ENCODE data around the gene RHBDL2. TPM values are rescaled to one million over a fixed set of nuclear protein-coding genes. Genes with fewer than 3 reads are reported as not detected.
"Not testable (repeated sequence)": the region's sequence is repeated elsewhere in the genome, so short reads cannot be mapped to it uniquely, and the experiment has no call there.

The RHBDL2 gene
- total RNA-seq, 1 donor from 2014 or later: not detected

DNA sequence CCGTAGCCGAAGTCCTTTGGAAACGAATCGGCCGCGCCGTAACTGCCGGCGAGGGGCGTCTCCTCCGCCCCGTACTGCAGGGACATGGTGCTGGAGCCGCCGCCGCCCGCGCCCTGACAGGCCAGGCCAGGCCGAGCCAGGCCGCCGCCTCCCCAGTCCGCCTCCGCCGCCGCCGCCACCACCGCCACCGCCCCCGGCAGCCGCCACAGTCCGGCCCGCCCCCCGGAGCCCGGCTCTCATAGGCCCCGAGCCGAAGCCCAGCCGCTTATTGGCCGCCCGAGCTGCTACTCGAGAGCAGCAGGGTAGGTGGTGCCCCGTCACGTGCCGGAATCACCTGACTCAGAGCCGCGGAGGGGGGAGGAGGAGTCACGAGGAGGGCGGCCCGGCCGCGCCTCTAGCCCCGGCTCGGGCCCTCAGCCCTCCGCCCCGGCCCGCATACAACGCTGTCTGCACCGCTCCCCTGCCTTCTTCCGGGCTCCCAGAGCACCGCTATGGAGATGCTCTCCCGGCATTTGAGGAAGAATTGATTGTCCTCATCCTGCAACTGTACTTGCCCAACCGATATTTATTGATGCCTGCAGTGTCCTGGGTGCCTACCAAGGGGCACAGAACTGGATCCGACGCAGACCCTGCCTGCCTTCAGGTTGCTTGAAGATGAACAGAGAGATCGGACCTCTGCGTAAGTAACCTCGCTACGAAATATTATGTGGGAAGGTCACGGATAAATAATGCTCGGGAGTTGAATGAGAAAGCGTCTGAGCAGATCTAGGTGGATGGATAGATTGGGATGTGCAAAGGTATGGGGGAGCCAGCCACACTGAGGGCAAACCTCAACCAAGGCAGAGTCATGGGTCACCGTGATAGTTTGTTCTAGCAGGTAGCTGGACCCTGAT, 81.8 kb downstream of the RHBDL2 start, which contains the start of gene RRAGC:
Gene RRAGC (minus strand): TSS at position 212 of the 893 bp plus-strand sequence. CDS start 126 bp downstream, at position 86.
- Histone ChIP-seq H3K27ac (replicated peaks) (peak within 1 kb of the TSS; percentile 94), H3K27me3 (ENCODE audit: low read depth) (no peaks in the 10 kb centered on the region), H3K4me3 (peak within 1 kb of the TSS; percentile 95), H3K4me1 (peaks cover 94% of the 10 kb centered on the region), H3K9me3 (replicated peaks) (no peaks in the 10 kb centered on the region), H3K36me3 (peaks cover 21% of the 10 kb centered on the region)
- DNase-seq: peak; percentile 100
- TF ChIP-seq, protein P1, sequence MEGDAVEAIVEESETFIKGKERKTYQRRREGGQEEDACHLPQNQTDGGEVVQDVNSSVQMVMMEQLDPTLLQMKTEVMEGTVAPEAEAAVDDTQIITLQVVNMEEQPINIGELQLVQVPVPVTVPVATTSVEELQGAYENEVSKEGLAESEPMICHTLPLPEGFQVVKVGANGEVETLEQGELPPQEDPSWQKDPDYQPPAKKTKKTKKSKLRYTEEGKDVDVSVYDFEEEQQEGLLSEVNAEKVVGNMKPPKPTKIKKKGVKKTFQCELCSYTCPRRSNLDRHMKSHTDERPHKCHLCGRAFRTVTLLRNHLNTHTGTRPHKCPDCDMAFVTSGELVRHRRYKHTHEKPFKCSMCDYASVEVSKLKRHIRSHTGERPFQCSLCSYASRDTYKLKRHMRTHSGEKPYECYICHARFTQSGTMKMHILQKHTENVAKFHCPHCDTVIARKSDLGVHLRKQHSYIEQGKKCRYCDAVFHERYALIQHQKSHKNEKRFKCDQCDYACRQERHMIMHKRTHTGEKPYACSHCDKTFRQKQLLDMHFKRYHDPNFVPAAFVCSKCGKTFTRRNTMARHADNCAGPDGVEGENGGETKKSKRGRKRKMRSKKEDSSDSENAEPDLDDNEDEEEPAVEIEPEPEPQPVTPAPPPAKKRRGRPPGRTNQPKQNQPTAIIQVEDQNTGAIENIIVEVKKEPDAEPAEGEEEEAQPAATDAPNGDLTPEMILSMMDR (IDR thresholded peaks at IDR 0.05; ENCODE audit: borderline replicate concordance): no peak
- intact Hi-C loops (cut with micrococcal nuclease): no loop called here

DNA sequence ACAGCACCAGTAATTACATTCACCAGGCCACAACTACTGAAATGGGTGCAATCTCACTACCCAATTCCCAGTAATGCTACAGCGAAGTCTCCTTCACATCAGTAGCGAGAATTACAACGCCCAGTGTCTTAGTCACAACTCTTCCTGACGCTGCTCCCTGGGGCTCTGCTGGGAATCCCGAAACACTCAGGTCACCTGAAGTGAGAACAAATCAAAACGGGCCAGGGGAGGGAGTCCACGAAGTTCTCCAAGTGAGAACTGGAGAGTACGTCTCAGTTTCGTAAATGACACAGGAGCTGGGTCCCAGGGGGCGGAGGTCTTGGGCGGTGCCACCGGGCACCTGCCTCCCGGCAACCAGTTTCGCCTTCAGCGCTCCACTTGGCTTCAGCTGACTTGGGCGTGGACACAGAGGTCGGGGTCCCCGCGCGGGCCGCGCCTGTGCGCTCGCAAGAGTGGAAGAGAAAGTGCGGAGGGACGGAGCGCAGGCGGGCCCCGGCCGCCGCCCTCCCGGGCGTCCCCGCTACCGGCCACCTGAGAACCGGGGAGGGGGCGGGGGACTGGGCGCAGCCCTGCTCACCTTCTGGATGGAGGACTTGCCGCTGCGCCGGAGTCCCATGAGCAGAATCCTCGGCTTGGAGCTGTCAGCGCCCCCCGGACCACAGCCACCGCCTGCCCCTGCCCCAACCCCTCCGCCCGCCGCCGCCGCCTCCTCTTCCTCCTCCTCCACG, 82.6 kb downstream of the RHBDL2 start:
- TF ChIP-seq, protein P1 (IDR thresholded peaks at IDR 0.05; ENCODE audit: borderline replicate concordance): no peak
- Histone ChIP-seq H3K36me3 (peaks cover 29% of the 10 kb centered on the region), H3K27ac (replicated peaks) (peak overlapping the region; percentile 94), H3K27me3 (ENCODE audit: low read depth) (no peaks in the 10 kb centered on the region), H3K9me3 (replicated peaks) (no peaks in the 10 kb centered on the region), H3K4me3 (peak overlapping the region; percentile 95), H3K4me1 (peaks cover 86% of the 10 kb centered on the region)
- DNase-seq: peak; percentile 52
- intact Hi-C loops (cut with micrococcal nuclease): no loop called here

DNA sequence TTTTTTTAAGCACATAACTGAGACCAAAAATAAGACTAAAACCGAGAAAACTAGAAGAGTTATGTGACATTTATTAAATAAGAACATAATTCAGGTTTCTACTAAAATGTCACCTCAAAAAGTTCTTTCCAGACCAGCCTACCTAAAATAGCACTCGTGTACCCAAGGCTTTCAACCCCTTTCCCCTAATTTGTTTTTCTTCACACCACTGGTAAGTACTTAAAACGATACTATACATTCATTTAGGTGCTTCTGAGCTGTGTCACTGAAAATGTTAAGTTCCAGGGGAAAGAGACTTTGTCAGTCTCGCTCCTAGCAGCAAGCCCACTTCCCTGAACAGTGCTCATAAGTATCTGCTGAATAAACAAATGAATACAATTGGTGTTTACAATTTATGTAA, 88.8 kb downstream of the RHBDL2 start:
- Histone ChIP-seq H3K4me1 (peaks cover 27% of the 10 kb centered on the region), H3K27me3 (ENCODE audit: low read depth) (no peaks in the 10 kb centered on the region), H3K27ac (replicated peaks) (no peak overlapping the region), H3K36me3 (peaks cover 78% of the 10 kb centered on the region), H3K4me3 (no peak overlapping the region), H3K9me3 (replicated peaks) (no peaks in the 10 kb centered on the region)
- intact Hi-C loops (cut with micrococcal nuclease): no loop called here
- TF ChIP-seq, protein P1 (IDR thresholded peaks at IDR 0.05; ENCODE audit: borderline replicate concordance): no peak
- DNase-seq: no peak

DNA sequence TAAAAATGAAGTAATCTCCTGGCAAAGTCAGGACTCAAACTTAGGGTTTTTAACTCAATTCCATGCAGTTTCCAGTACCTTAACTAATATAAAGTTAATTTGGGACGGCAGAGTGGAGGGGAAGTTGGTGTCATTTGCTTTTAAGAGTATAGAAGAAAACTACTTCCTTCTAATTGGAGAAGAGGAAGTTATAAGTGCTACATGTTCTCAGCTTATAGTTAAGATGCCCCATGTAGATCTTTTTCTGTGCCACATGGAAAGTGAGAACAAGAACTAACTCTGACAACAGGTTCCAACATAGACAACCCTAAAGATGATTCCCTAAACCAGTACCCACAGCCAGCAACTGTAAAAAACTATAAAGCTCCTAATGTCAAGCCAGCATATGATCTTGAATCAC, 93.6 kb downstream of the RHBDL2 start:
- H3K27ac ChIP-seq (replicated peaks): no peak overlapping the region
- intact Hi-C loops (cut with micrococcal nuclease): no loop called here

DNA sequence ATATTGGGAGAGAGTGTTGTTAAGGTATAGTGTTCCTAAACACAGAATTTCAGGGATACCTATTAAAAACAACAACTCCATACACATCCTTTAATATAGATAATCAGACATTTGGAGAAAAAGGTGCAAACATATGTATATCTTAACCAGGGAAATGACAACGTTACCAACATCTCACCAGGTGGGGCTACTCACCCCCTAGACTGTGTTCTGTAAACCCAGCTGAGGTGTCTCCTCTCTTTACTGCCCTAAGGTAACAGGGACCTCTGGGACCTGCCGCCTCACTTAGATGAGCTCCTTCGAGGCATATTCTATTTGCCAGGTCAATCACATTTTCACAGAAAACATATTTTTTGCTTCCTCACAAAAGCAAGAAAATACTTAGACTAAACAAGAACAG, 95.4 kb downstream of the RHBDL2 start:
- TF ChIP-seq, protein P1 (IDR thresholded peaks at IDR 0.05; ENCODE audit: borderline replicate concordance): no peak
- peaks cover 90% of the 10 kb centered on the region for H3K36me3 ChIP-seq
- H3K27ac ChIP-seq (replicated peaks): no peak overlapping the region
- intact Hi-C loops (cut with micrococcal nuclease): no loop called here
- H3K4me1 ChIP-seq: peaks cover 25% of the 10 kb centered on the region
- H3K27me3 ChIP-seq (ENCODE audit: low read depth): no peaks in the 10 kb centered on the region
- no peak for DNase-seq
- no peak overlapping the region for H3K4me3 ChIP-seq
- no peaks in the 10 kb centered on the region for H3K9me3 ChIP-seq (replicated peaks)

More for the DNA sequence above, 93.6 kb downstream of the RHBDL2 start:
- H3K4me1 ChIP-seq: peaks cover 9% of the 10 kb centered on the region
- H3K27me3 ChIP-seq (ENCODE audit: low read depth): no peaks in the 10 kb centered on the region
- DNase-seq: no peak
- peaks cover 89% of the 10 kb centered on the region for H3K36me3 ChIP-seq
- no peaks in the 10 kb centered on the region for H3K9me3 ChIP-seq (replicated peaks)
- no peak overlapping the region for H3K4me3 ChIP-seq
- TF ChIP-seq, protein P1 (IDR thresholded peaks at IDR 0.05; ENCODE audit: borderline replicate concordance): no peak

DNA sequence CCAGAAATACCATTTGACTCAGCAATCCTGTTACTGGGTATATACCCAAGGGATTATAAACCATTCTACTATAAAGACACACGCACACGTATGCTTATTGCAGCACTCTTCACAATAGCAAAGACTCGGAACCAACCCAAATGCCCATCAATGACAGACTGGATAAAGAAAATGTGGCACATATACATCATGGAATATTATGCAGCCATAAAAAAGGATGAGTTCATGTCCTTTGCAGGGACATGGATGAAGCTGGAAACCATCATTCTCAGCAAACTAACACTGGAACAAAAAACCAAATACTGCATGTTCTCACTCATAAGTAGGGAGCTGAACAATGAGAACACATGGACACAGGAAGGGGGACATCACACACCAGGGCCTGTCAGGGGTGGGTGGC, 96.5 kb downstream of the RHBDL2 start:
- H3K27me3 ChIP-seq (ENCODE audit: low read depth); H3K9me3 ChIP-seq (replicated peaks); H3K27ac ChIP-seq (replicated peaks); DNase-seq; intact Hi-C loops (cut with micrococcal nuclease); H3K4me3 ChIP-seq: not testable (repeated sequence)
- H3K36me3 ChIP-seq: peaks cover 78% of the 10 kb centered on the region
- H3K4me1 ChIP-seq: peaks cover 37% of the 10 kb centered on the region

Data from left ventricle myocardium inferior (tissue), 1 donor.